H9 (cell line): ENCODE results near the gene TACC2. TPM values are rescaled to one million over a fixed set of nuclear protein-coding genes. Genes with fewer than 3 reads are reported as not detected.

Experiments
- DNase-seq: peaks from one replicate; pipeline ENCODE4 v3.0.0-alpha.2; 2017
- H2AFZ ChIP-seq: one replicate; pipeline ENCODE4 v1.6.1; 2013; ENCODE audit warnings: mild to moderate bottlenecking, low read length, control low read depth, moderate library complexity
- H2AK5ac ChIP-seq: 2 replicates; pipeline ENCODE4 v1.6.1; 2013; ENCODE audit warnings: low read length, control low read depth, mixed read lengths; ENCODE audit not compliant: insufficient read length
- H2BK120ac ChIP-seq: one replicate; pipeline ENCODE4 v1.6.1; 2013; ENCODE audit warnings: low read depth, mild to moderate bottlenecking, low read length, control low read depth, inconsistent platforms; ENCODE audit not compliant: poor library complexity, severe bottlenecking
- H2BK12ac ChIP-seq: 2 replicates; pipeline ENCODE4 v1.6.1; 2013; ENCODE audit warnings: low read length, control low read depth, mixed read lengths, low read depth; ENCODE audit not compliant: insufficient read length
- H2BK15ac ChIP-seq: 2 replicates; pipeline ENCODE4 v1.6.1; 2013; ENCODE audit warnings: low read depth, low read length, control low read depth
- H2BK20ac ChIP-seq: one replicate; pipeline ENCODE4 v1.6.1; 2013; ENCODE audit warnings: low read depth, mild to moderate bottlenecking, low read length, control low read depth, inconsistent platforms; ENCODE audit not compliant: poor library complexity, severe bottlenecking
- H2BK5ac ChIP-seq: 2 replicates; pipeline ENCODE4 v1.6.1; 2013; ENCODE audit warnings: low read length, control low read depth, mixed read lengths; ENCODE audit not compliant: insufficient read length
- H3K14ac ChIP-seq: 2 replicates; pipeline ENCODE4 v1.6.1; 2013; ENCODE audit warnings: low read length, control low read depth; ENCODE audit not compliant: insufficient read depth
- H3K18ac ChIP-seq: 2 replicates; pipeline ENCODE4 v1.6.1; 2013; ENCODE audit warnings: low read depth, mild to moderate bottlenecking, mixed read lengths, low read length, control low read depth; ENCODE audit not compliant: insufficient read length
- H3K23ac ChIP-seq: 2 replicates; pipeline ENCODE4 v1.6.1; 2013; ENCODE audit warnings: low read length, control low read depth, mixed read lengths, low read depth; ENCODE audit not compliant: insufficient read length
- H3K23me2 ChIP-seq: 2 replicates; pipeline ENCODE4 v1.6.1; 2013; ENCODE audit warnings: low read depth, mild to moderate bottlenecking, mixed read lengths, low read length, control low read depth; ENCODE audit not compliant: insufficient read length, poor library complexity, severe bottlenecking
- H3K27ac ChIP-seq: 2 replicates; pipeline ENCODE4 v1.5.1; 2013; ENCODE audit warnings: low read length, control low read depth, mixed read lengths, low read depth; ENCODE audit not compliant: insufficient read length
- H3K27me3 ChIP-seq: 2 replicates; pipeline ENCODE4 v1.6.1; 2013; ENCODE audit warnings: low read length, control low read depth, inconsistent platforms; ENCODE audit not compliant: insufficient read depth
- H3K4ac ChIP-seq: 2 replicates; pipeline ENCODE4 v1.6.1; 2013; ENCODE audit warnings: low read depth, mild to moderate bottlenecking, control low read depth, inconsistent platforms, low read length, moderate library complexity
- H3K4me1 ChIP-seq: 2 replicates; pipeline ENCODE4 v1.6.1; 2013; ENCODE audit warnings: low read length, control low read depth, inconsistent platforms; ENCODE audit not compliant: insufficient read depth
- H3K4me2 ChIP-seq: 2 replicates; pipeline ENCODE4 v1.6.1; 2013; ENCODE audit warnings: low read length, control low read depth, mixed read lengths; ENCODE audit not compliant: insufficient read length, insufficient read depth
- H3K56ac ChIP-seq: 2 replicates; pipeline ENCODE4 v1.6.1; 2013; ENCODE audit warnings: low read depth, mild to moderate bottlenecking, mixed read lengths, low read length, control low read depth; ENCODE audit not compliant: insufficient read length
- H3K79me1 ChIP-seq: 2 replicates; pipeline ENCODE4 v1.6.1; 2013; ENCODE audit warnings: low read depth, mild to moderate bottlenecking, moderate library complexity, low read length, control low read depth, inconsistent platforms; ENCODE audit not compliant: insufficient read depth, poor library complexity, severe bottlenecking
- H3K79me2 ChIP-seq: 2 replicates; pipeline ENCODE4 v1.6.1; 2013; ENCODE audit warnings: low read length, control low read depth, inconsistent platforms; ENCODE audit not compliant: insufficient read depth
- H3K9ac ChIP-seq: 2 replicates; pipeline ENCODE4 v1.6.1; 2013; ENCODE audit warnings: low read length, control low read depth, mixed read lengths; ENCODE audit not compliant: insufficient read length; ENCODE audit errors: extremely low read depth
- H3K9me3 ChIP-seq: one replicate; pipeline ENCODE4 v1.6.1; 2013; ENCODE audit warnings: low read depth, low read length, inconsistent platforms; ENCODE audit not compliant: control insufficient read depth
- H3T11ph ChIP-seq: one replicate; pipeline ENCODE4 v1.6.1; 2013; ENCODE audit warnings: mild to moderate bottlenecking, low read length, control low read depth, inconsistent platforms
- H4K20me1 ChIP-seq: one replicate; pipeline ENCODE4 v1.6.1; 2013; ENCODE audit not compliant: control insufficient read depth, insufficient read length, insufficient read depth
- H4K5ac ChIP-seq: 2 replicates; pipeline ENCODE4 v1.6.1; 2013; ENCODE audit warnings: low read depth, mild to moderate bottlenecking, mixed read lengths, low read length, control low read depth; ENCODE audit not compliant: insufficient read length
- H4K8ac ChIP-seq: replicated peaks from 2 replicates; pipeline ENCODE4 v1.6.1; 2013; ENCODE audit warnings: low read length, control low read depth, mixed read lengths, low read depth; ENCODE audit not compliant: insufficient read length
- H4K91ac ChIP-seq: 2 replicates; pipeline ENCODE4 v1.6.1; 2013; ENCODE audit warnings: low read depth, mild to moderate bottlenecking, moderate library complexity, mixed read lengths, low read length, control low read depth; ENCODE audit not compliant: insufficient read length
- H3K27ac Mint-ChIP-seq, 3 experiments: 2 replicates in 2 of 3; 3 replicates in 1 of 3; pipeline ENCODE4 v1.8.0; 2020 to 2021; ENCODE audit warnings: mixed read lengths in 3 of 3, mild to moderate bottlenecking in 1 of 3, moderate library complexity in 1 of 3
- H3K27me3 Mint-ChIP-seq: 2 replicates; pipeline ENCODE4 v1.8.0; 2021; ENCODE audit warnings: low read depth, mild to moderate bottlenecking, moderate library complexity, mixed read lengths
- H3K36me3 Mint-ChIP-seq, 3 experiments: 2 replicates in 2 of 3; 3 replicates in 1 of 3; pipeline ENCODE4 v1.8.0; 2020 to 2021; ENCODE audit warnings: low read depth in 3 of 3, mixed read lengths in 3 of 3; ENCODE audit not compliant: insufficient read depth in 1 of 3
- H3K4me1 Mint-ChIP-seq, 2 experiments: 2 replicates each; pipeline ENCODE4 v1.8.0; 2020; ENCODE audit warnings: mixed read lengths in 2 of 2
- H3K4me3 Mint-ChIP-seq, 2 experiments: 2 replicates in 1 of 2; 3 replicates in 1 of 2; pipeline ENCODE4 v1.8.0; 2020 to 2021; ENCODE audit warnings: mild to moderate bottlenecking in 2 of 2, mixed read lengths in 2 of 2, moderate library complexity in 1 of 2
- H3K9me3 Mint-ChIP-seq, 2 experiments: 2 replicates in 1 of 2; 3 replicates in 1 of 2; pipeline ENCODE4 v1.8.0; 2020; ENCODE audit warnings: mild to moderate bottlenecking in 2 of 2, mixed read lengths in 2 of 2, moderate library complexity in 1 of 2
- WGBS: extraction: QIAGEN DNeasy Blood & Tissue Kit; methylation state at CpG from one replicate; pipeline ENCODE4 v1.1.7; 2013; ENCODE audit warnings: missing lambda C conversion rate, low lambda C conversion rate, mixed read lengths; ENCODE audit not compliant: insufficient read length; ENCODE audit errors: extremely low coverage; 5-methylcytosine and 5-hydroxymethylcytosine counted together
- total RNA-seq: library from RNA; stranded (reverse); gene quantifications from 2 replicates; pipeline ENCODE4 v1.2.1, GENCODE V29; 2021
- TF ChIP-seq, protein P1 (sequence below): fragments of 200-600 bp; sonication (generic); conservative IDR thresholded peaks from 3 replicates; pipeline ENCODE4 v1.8.0; 2021; ENCODE audit warnings: antibody characterized with exemption, mild to moderate bottlenecking

Gene TACC2
- total RNA-seq, 1 experiment from 2014 or later = 58.1 TPM

GRCh38 chr10:122182308-122182707, 193.3 kb downstream of the TACC2 start:
- no peaks in the 10 kb centered on the region for H3K27me3 ChIP-seq
- no peak overlapping the region for H2AFZ ChIP-seq
- no peak overlapping the region for H2BK12ac ChIP-seq
- Mint-ChIP-seq H3K4me3 (peak overlapping the region in 1 of 2 experiments; percentile 10; a peak in 3 of 5 replicates), H3K27me3 (no peaks in the 10 kb centered on the region), H3K4me1 (peaks cover 66 to 81% of the 10 kb centered on the region in 2 experiments), H3K27ac (peak overlapping the region; percentile 91 to 98 (median 91)), H3K9me3 (no peaks in the 10 kb centered on the region), H3K36me3 (peaks cover 2 to 6% (median 3%) of the 10 kb centered on the region in 3 experiments; a peak in 4 of 7 replicates)
- no peaks in the 10 kb centered on the region for H3K9me3 ChIP-seq
- no peaks in the 10 kb centered on the region for H3K23me2 ChIP-seq
- no peak overlapping the region for H4K8ac ChIP-seq
- WGBS = no CpG with 5 or more reads among the region's 6 CpGs
- H3K79me1 ChIP-seq = peaks cover 2% of the 10 kb centered on the region
- TF ChIP-seq, protein P1, sequence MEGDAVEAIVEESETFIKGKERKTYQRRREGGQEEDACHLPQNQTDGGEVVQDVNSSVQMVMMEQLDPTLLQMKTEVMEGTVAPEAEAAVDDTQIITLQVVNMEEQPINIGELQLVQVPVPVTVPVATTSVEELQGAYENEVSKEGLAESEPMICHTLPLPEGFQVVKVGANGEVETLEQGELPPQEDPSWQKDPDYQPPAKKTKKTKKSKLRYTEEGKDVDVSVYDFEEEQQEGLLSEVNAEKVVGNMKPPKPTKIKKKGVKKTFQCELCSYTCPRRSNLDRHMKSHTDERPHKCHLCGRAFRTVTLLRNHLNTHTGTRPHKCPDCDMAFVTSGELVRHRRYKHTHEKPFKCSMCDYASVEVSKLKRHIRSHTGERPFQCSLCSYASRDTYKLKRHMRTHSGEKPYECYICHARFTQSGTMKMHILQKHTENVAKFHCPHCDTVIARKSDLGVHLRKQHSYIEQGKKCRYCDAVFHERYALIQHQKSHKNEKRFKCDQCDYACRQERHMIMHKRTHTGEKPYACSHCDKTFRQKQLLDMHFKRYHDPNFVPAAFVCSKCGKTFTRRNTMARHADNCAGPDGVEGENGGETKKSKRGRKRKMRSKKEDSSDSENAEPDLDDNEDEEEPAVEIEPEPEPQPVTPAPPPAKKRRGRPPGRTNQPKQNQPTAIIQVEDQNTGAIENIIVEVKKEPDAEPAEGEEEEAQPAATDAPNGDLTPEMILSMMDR = no peak
- no peak overlapping the region for H2BK120ac ChIP-seq
- no peak for DNase-seq
- H3T11ph ChIP-seq = no peak overlapping the region
- no peak overlapping the region for H3K4ac ChIP-seq
- no peak overlapping the region for H4K5ac ChIP-seq
- H3K79me2 ChIP-seq = peaks cover 17% of the 10 kb centered on the region; the same call in 1 of the 2 replicates
- H3K18ac ChIP-seq = peak overlapping the region; percentile 46
- no peak overlapping the region for H3K4me2 ChIP-seq
- no peak overlapping the region for H2BK20ac ChIP-seq
- no peak overlapping the region for H3K9ac ChIP-seq
- no peak overlapping the region for H2BK5ac ChIP-seq
- no peak overlapping the region for H3K14ac ChIP-seq
- no peak overlapping the region for H2BK15ac ChIP-seq
- no peak overlapping the region for H3K56ac ChIP-seq
- H4K91ac ChIP-seq = no peak overlapping the region
- H4K20me1 ChIP-seq = no peaks in the 10 kb centered on the region
- H3K23ac ChIP-seq = no peak overlapping the region
- peaks cover 28% of the 10 kb centered on the region for H3K4me1 ChIP-seq
- no peak overlapping the region for H2AK5ac ChIP-seq
- H3K27ac ChIP-seq = peak overlapping the region; percentile 40
